NCI-H524 (cell line): ENCODE measurements around the gene HS3ST6.
"Not testable (repeated sequence)": the region's sequence is repeated elsewhere in the genome, so short reads cannot be mapped to it uniquely, and the experiment has no call there.

Source experiments
- DNase-seq, 2 experiments: peaks; one replicate each; lab custom pipeline; 2025; lab: John Stamatoyannopoulos, UW

HS3ST6 gene

DNA sequence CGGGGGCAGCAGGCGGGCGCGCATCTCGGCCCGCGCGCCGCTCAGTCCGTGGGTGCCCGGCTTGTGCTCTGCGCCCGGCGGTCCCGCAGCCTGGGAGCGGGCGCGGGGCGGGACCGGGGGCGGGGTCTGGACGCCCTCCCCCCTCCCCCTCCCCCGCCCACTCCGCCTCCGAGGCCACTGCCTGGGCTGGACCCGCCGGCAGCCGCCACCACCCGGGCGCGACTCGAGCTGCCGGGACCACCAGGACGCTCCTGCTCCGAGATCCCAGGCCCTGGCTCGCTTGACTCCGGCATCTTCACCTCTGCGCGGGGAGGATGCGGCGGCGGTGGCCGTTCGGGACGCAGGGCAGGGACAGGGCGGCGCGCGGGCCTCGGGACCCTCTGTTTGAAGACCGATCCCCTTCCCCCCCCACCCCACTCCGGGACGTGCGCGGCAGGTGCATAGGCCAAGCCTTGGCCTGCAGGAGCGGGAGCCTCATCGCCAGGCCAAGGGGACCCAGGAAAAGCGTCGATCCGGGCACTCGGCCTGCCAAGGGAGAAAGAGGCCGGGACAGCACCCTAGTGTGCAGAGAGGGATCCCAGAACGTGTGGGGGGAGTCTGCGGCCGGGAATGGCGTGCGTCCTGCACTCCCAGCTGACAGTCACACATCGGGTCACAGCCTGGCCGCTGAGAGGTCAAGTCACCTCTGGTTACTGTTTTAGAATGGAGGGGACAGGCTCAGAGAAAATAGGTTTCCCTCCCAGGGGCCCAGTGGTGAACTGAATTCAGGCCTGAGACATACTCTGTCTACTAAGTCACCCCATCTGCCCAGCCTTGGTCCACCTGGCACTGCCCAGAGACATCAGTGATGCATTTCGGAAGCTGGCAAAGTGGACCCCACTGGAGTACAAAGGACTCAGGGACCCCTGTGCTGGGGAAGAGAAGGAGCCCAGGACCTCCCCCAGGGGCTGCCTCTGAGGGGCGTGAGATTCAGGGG is at the start of gene HS3ST6:
Gene HS3ST6, minus strand, starts transcription at position 65 of the 976 bp plus-strand sequence. CDS start 92 bp downstream, outside the sequence.
- no peak for DNase-seq

GRCh38 chr16:1966460-1966859 is 48.2 kb upstream of the HS3ST6 start, which contains the start of gene RNF151:
RNF151 (plus strand) TSS chr16:1966856; CDS start chr16:1966882, 26 bp downstream.
- DNase-seq = no peak

DNA sequence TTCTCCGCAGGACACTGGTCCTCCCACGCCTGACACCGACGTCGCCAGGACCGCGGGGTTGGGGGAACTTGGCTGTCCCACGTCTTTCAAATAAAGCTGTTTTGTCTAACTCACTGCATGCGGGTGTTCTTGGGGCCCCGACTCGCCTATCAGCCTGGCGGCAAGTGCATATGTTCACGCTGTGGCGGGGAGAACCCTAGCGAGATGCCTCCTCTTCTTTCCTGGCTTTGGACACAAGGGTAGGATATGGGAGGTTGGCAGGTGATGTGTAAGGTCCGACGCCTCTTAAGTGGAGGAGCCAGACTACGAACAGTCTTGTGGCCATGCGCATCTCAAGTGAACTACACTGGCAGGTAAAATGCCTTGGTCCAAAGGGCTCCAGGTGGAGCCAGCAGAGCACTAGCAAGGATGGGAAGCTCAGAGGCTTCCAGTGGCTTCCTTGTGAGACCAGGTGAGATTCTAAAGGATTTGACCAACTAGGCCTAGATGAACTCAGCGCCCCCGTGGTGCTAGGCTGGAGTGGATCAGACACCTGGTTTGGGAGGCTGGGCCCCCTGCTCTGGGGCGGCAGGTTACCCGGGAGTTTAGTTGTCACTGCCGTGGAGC is 47.3 kb upstream of the HS3ST6 start:
- DNase-seq = no peak

DNA sequence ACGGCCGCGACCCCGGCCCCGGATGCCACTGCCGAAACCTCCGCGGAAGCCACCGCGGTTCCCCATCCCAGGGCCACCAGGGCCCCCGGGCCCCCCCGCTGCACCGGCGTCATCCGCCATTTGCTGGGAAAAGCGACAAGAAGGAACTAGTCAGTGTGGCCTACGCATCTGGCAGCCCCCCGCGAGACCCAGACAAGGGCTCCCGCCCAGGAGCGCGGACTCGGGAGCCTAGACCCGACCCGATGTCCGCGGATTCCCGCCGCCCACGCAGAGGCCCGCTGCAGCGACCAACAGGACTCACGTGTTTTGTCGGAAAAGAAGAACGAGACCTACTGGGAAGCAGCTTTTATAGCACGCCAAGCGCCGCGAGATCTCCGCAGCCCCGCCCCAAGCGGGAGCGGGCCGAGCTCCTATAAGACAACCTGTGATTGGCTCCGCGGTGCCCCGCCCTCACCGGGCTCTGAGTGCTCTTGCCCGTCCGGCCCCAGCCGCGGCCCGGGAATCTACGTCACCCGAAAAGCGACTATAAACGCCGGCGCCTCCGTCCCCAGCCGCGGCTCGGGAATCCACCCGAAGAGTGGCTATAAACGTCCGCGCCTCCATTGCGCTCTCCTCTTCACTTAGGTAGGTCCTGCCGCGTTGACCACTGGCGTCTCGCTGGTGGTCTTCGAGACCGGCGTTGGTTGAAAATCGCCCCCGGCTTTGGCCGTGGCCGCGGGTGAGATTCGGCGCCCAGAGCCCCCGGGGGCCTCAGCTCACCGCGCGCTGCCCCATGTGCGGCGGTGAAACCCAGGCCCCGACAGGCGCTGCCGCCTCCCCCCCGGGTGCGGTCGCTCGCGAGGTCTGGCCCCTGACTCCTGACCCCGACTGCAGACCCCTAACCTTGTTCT is 46.5 kb upstream of the HS3ST6 start, which contains the start of gene RPS2:
Gene RPS2, minus strand, starts transcription at position 321 of the 890 bp plus-strand sequence. Its CDS starts 201 bp downstream, at position 120.
- peak; percentile 94 to 99 for DNase-seq

- peak in 1 of 2 experiments; percentile 73 for DNase-seq
These were observed 45.7 kb upstream of the HS3ST6 start for GRCh38 chr16:1963806-1964505.

GRCh38 chr16:1962161-1963153 is 44.2 kb upstream of the HS3ST6 start:
- not testable (repeated sequence) for DNase-seq

DNA sequence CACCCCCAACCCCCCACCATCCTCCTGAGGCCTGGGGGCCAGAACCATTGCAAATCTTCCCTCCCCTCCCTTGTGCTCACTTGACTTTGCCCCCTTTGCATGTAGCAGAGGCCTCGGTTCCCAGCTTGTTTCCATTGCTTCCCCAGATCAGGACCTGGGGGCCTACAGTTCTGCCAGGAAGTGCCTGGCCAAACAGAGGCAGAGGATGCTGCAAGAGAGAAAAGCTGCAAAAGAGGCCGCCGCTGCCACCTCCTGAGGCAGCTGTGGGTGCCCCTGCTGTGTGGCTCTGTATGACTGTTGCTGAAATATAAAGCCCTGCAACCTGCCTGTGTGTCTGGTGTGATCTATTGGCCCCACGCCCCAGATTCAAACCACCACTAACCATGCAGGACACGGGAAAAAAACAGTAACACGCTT is 43.4 kb upstream of the HS3ST6 start:
- DNase-seq = no peak

- peak; percentile 91 to 95 for DNase-seq
These were observed 42.7 kb upstream of the HS3ST6 start for GRCh38 chr16:1960665-1961630.

- peak; percentile 74 to 94 for DNase-seq
These were observed 41.2 kb upstream of the HS3ST6 start, which contains the start of gene NDUFB10 for GRCh38 chr16:1959269-1960039. NDUFB10 (plus strand) TSS chr16:1959538; CDS start chr16:1959625, 87 bp downstream.

GRCh38 chr16:1958715-1959268 is 40.6 kb upstream of the HS3ST6 start:
- DNase-seq = no peak

- DNase-seq = not testable (repeated sequence)
These were observed 39.9 kb upstream of the HS3ST6 start for GRCh38 chr16:1958143-1958491.

GRCh38 chr16:1957434-1958142 is 39.4 kb upstream of the HS3ST6 start:
- DNase-seq = not testable (repeated sequence)

GRCh38 chr16:1953734-1954133 is 35.5 kb upstream of the HS3ST6 start:
- no peak for DNase-seq

DNA sequence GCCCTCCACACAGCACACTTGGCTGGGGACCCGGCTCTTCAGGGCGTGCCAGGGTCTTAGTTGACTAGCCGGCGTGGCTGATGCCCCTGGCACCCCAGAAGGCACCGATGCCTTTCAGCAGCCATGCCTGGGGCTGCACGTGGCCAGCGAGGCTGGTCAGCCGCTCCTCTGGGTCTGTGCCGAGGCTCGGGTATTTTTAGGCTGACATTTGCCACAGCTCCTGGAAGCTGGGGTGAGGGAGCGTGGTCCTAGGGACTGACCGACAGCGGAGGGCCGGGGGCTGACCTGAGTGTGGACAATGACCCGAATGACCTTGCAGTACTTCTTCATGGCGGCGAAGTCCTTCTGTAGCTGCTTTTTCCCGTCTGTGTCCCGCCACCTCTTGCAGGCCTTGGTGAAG is 32.3 kb upstream of the HS3ST6 start:
- no peak for DNase-seq

DNA sequence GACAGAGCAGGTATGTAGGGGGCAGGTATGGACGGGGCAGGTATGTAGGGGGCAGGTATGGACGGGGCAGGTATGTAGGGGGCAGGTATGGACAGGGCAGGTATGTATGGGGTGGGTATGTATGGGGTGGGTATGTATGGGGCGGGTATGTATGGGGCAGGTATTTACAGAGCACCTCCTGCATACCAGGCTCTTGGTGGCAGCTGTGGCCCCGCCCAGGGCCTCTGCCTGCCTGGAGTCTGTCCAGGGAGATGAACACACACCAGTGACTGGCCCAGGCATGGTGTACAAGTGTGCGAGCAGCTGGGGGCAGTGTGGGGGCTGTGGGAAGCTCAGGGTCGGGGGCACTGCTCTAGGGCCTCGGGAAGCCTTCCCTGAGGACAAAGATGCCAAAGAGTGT is 31.8 kb upstream of the HS3ST6 start:
- DNase-seq = no peak

- DNase-seq = no peak
These were observed 31.3 kb upstream of the HS3ST6 start for GRCh38 chr16:1949507-1949906.

DNA sequence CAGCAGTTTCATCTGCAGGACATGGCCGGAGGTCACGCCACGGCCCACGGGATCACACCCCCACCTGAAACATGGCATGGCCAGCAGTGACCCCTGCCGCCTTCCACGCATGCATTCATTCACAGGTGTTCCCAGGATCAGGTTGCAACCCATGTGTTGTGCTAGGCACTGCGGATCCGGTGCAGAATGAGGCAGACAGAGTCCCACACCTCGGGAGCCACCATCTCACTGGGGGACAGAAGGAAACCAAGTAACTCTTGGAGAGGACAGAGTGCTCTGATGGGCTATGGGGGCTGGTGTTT is 29.1 kb upstream of the HS3ST6 start:
- no peak for DNase-seq
